Measurements from ENCODE around the gene MAN2A2. TPM values are rescaled to one million over a fixed set of nuclear protein-coding genes. Genes with fewer than 3 reads are reported as not detected.
A peak's percentile ranks its signal among the peaks of the same experiment; 100 is the strongest.

MAN2A2 gene
- total RNA-seq, 1 donor from 2014 or later, result 51.4 TPM

DNA sequence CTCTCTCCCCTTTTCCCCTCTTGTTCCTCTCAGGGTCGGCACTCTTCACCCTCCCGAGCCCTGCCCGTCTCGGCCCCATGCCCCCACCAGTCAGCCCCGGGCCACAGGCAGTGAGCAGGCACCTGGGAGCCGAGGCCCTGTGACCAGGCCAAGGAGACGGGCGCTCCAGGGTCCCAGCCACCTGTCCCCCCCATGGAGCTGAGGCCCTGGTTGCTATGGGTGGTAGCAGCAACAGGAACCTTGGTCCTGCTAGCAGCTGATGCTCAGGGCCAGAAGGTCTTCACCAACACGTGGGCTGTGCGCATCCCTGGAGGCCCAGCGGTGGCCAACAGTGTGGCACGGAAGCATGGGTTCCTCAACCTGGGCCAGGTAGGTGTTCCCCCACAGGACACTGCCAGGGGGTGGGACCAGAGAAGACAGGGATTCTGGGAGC is 27.5 kb upstream of the MAN2A2 start:
- no peak overlapping the region for H3K4me3 Mint-ChIP-seq (ENCODE audit: unreplicated experiment)
- no peaks in the 10 kb centered on the region for H3K9me3 Mint-ChIP-seq (ENCODE audit: low read depth)
- peak; percentile 87 for DNase-seq (ENCODE audit: low spot score)
- peaks cover 28% of the 10 kb centered on the region for H3K4me1 Mint-ChIP-seq (ENCODE audit: low read depth)
- peaks cover 23% of the 10 kb centered on the region for H3K36me3 Mint-ChIP-seq (ENCODE audit: low read depth)
- TF ChIP-seq, protein P1, sequence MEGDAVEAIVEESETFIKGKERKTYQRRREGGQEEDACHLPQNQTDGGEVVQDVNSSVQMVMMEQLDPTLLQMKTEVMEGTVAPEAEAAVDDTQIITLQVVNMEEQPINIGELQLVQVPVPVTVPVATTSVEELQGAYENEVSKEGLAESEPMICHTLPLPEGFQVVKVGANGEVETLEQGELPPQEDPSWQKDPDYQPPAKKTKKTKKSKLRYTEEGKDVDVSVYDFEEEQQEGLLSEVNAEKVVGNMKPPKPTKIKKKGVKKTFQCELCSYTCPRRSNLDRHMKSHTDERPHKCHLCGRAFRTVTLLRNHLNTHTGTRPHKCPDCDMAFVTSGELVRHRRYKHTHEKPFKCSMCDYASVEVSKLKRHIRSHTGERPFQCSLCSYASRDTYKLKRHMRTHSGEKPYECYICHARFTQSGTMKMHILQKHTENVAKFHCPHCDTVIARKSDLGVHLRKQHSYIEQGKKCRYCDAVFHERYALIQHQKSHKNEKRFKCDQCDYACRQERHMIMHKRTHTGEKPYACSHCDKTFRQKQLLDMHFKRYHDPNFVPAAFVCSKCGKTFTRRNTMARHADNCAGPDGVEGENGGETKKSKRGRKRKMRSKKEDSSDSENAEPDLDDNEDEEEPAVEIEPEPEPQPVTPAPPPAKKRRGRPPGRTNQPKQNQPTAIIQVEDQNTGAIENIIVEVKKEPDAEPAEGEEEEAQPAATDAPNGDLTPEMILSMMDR (IDR thresholded peaks at IDR 0.05), result no peak
- H3K27ac Mint-ChIP-seq (ENCODE audit: unreplicated experiment), result no peak overlapping the region
- no peaks in the 10 kb centered on the region for H3K27me3 Mint-ChIP-seq (ENCODE audit: low read depth)

DNA sequence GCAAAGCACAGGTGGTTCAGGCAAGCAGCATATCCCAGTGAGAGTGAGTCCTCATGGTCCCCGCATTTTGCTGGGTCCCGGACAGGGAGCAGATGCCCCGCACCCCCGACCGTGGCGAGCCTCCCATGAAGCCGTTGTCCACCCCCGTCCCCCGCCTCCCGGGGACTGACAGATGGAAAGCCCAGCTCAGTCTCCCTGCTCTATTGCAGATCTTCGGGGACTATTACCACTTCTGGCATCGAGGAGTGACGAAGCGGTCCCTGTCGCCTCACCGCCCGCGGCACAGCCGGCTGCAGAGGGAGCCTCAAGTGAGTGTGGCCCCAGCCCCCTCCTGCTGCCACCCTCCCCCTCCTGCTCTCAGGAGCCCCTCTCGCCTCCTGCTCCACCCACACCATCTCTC is 27.1 kb upstream of the MAN2A2 start:
- H3K9me3 Mint-ChIP-seq (ENCODE audit: low read depth), result no peaks in the 10 kb centered on the region
- TF ChIP-seq, protein P1 (IDR thresholded peaks at IDR 0.05), result no peak
- H3K27ac Mint-ChIP-seq (ENCODE audit: unreplicated experiment), result no peak overlapping the region
- H3K4me1 Mint-ChIP-seq (ENCODE audit: low read depth), result peaks cover 24% of the 10 kb centered on the region
- no peak overlapping the region for H3K4me3 Mint-ChIP-seq (ENCODE audit: unreplicated experiment)
- H3K27me3 Mint-ChIP-seq (ENCODE audit: low read depth), result no peaks in the 10 kb centered on the region
- peak; percentile 89 for DNase-seq (ENCODE audit: low spot score)
- H3K36me3 Mint-ChIP-seq (ENCODE audit: low read depth), result peaks cover 23% of the 10 kb centered on the region

DNA sequence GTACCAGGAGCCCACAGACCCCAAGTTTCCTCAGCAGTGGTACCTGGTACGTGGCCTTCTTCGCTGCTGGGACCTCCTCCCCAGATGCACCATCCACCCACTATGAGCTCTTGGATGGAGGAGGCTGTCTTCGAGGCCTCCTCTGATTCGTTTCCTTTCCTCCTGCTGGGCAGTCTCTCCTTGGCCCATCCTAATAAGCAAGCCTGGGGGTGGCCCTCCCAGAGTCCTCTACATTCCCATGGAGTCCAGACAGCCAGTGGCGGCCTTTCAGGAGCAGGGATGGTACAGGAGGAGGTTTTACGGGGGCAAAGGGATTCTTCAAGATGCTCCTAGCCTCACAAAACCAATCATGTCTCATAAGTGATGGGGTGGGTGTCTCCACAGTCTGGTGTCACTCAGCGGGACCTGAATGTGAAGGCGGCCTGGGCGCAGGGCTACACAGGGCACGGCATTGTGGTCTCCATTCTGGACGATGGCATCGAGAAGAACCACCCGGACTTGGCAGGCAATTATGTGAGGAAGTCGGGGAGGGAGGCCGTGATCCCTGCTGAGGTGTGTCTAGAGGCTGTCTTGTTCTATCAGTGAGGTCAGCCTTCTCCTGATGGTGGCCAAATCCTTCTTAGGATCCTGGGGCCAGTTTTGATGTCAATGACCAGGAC is 26.5 kb upstream of the MAN2A2 start:
- no peaks in the 10 kb centered on the region for H3K27me3 Mint-ChIP-seq (ENCODE audit: low read depth)
- no peak overlapping the region for H3K27ac Mint-ChIP-seq (ENCODE audit: unreplicated experiment)
- H3K9me3 Mint-ChIP-seq (ENCODE audit: low read depth), result no peaks in the 10 kb centered on the region
- peaks cover 23% of the 10 kb centered on the region for H3K36me3 Mint-ChIP-seq (ENCODE audit: low read depth)
- H3K4me3 Mint-ChIP-seq (ENCODE audit: unreplicated experiment), result no peak overlapping the region
- DNase-seq (ENCODE audit: low spot score), result no peak
- H3K4me1 Mint-ChIP-seq (ENCODE audit: low read depth), result peaks cover 24% of the 10 kb centered on the region
- TF ChIP-seq, protein P1 (IDR thresholded peaks at IDR 0.05), result no peak

DNA sequence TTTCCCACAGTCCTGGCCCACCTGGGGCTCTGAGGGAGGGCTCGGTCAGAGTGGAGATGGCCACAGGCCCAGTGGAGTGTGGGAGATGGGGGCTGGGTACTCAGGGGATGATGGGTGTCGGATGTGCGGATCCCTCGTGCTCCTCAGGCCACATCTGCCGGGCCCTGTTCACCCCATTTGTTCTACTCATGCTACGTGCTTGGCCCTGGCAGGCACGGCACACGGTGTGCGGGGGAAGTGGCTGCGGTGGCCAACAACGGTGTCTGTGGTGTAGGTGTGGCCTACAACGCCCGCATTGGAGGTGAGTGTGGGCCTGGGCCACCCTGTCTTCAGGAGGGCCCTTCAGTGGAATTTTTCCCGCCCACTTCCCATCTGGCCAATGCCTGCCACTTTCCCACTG is 25.8 kb upstream of the MAN2A2 start:
- DNase-seq (ENCODE audit: low spot score), result peak; percentile 70
- TF ChIP-seq, protein P1 (IDR thresholded peaks at IDR 0.05), result no peak
- Mint-ChIP-seq H3K9me3 (ENCODE audit: low read depth) (no peaks in the 10 kb centered on the region), H3K4me1 (ENCODE audit: low read depth) (peaks cover 22% of the 10 kb centered on the region), H3K4me3 (ENCODE audit: unreplicated experiment) (no peak overlapping the region), H3K27ac (ENCODE audit: unreplicated experiment) (no peak overlapping the region), H3K36me3 (ENCODE audit: low read depth) (peaks cover 23% of the 10 kb centered on the region), H3K27me3 (ENCODE audit: low read depth) (no peaks in the 10 kb centered on the region)

DNA sequence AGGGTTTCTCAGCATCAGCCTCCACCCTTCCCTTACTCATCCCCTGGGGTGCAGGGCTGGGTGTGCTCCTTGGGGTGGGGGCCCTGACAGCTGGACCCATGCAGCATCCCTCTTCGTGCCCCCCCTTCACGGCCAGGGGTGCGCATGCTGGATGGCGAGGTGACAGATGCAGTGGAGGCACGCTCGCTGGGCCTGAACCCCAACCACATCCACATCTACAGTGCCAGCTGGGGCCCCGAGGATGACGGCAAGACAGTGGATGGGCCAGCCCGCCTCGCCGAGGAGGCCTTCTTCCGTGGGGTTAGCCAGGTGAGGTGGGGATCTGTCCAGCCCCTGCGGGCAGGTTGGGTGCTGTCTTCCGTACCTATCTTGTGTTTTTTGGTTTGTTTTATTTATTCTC is 25.1 kb upstream of the MAN2A2 start:
- Mint-ChIP-seq H3K4me1 (ENCODE audit: low read depth) (peaks cover 15% of the 10 kb centered on the region), H3K9me3 (ENCODE audit: low read depth) (no peaks in the 10 kb centered on the region), H3K27me3 (ENCODE audit: low read depth) (no peaks in the 10 kb centered on the region), H3K27ac (ENCODE audit: unreplicated experiment) (no peak overlapping the region), H3K36me3 (ENCODE audit: low read depth) (peaks cover 23% of the 10 kb centered on the region), H3K4me3 (ENCODE audit: unreplicated experiment) (no peak overlapping the region)
- TF ChIP-seq, protein P1 (IDR thresholded peaks at IDR 0.05), result no peak
- DNase-seq (ENCODE audit: low spot score), result peak; percentile 83
